CD4-positive, alpha-beta T cell treated with Interleukin-4 for 4 hours (primary cell): Measurements from ENCODE around the gene SSBP3.

Source experiments
- DNase-seq: peaks from one replicate; pipeline ENCODE4 v3.0.0-alpha.2; 2020

The SSBP3 gene

GRCh38 chr1:54302549-54302948, 103.6 kb downstream of the SSBP3 start:
- DNase-seq = no peak

GRCh38 chr1:54301497-54301896, 104.7 kb downstream of the SSBP3 start:
- no peak for DNase-seq

DNA sequence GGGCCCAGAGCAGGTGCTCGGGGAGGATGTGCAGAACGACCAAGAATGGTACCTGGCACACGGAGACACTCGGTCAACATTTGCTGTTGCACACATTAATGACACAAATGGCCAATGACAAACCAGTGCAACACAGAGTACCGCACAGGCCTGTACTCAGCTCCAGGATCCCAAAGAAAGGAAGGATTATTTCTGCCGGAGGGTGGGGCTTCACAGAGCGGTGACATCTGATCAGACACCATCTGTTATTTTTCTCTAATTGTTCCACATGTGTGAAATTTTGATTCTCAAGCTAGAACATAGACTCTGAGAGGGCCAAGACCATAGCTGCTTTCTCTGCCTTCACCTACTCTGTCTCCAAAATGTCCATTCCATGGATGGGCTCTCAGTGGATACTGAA, 105.8 kb downstream of the SSBP3 start:
- no peak for DNase-seq

DNA sequence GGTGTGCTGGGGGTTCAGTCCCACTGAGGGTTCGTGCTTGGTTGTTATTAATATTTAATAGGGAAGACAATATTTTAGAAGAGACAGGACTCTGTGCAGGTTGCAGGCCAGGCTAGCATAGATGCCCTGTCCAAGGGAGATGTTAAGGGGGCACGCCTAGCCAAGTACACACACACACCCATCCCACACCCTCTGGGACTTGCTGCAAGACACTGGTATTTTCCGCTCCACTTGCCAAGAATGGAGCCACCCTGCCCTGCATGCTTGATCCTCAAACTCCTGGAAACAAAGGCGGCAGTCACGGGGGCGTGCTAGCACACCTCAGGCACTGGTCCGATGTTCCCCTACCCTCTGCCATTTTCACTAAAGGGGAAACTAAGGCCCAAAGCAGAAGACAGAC, 107.2 kb downstream of the SSBP3 start:
- no peak for DNase-seq

DNA sequence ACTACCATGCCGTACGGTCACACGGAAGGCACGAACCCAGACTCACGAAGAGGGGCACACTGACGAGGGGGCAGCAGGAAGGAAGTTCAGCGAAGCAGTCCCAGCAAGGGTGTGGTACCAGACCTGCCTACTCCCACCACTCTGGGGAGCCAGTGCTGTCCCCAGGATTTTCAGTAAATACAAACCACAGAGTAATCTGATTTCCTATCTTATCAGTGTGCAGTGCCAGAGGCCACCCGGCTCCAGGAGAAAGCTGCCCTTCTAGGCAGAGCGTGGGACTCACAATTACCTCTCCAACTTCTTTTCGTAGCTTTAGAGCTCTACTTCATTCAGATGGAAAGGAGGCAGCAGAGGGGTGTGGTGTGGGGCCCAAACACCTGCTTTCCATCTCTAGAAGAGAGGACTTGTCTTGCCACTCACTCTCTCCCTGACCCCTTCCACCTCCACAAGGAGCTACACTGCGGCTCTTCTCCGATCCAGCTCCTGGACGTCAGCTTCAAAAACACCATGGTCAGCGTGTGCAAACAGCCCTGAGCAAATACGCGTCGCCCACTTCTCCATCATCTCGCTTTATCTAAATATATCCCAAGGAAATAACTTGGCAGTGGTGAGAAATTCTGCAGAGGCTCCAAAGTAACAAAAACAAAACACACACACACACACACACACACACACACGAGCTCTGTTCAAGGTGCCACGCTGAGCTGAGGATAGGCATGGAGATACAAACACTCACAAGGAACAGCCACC, 107.7 kb downstream of the SSBP3 start:
- no peak for DNase-seq

DNA sequence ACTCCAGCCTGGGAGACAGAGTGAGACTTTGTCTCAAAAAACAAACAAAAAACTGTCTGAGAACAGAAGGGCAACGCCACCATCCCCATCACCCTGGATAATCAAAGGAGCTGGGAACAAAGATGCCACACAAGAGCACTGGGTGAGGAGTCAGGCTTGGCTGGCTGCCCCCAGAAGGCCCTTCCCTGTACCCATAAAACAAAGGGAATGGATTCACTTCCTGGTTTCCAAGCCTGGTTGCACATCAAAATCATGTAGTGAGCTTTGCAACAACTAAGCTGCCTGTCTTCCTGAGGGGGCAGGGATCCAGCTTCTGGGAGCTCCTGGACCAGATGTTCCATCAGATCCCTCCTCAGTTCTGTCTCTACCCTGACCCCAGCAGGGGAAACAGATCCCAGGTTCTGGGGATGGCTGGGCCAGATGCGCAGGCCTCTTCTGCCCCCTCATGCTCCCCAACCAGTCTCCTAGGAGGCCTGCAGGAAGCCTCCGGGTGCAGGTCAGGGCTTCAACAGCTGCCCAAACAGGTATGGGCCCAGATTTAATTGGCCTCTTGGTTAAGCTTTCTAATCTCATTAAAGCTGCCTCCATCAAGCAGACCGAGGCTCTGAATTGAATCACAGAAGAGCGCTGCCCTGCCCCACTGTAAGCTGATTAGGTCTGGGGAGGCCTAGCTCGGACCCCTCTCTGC, 108.5 kb downstream of the SSBP3 start:
- no peak for DNase-seq

DNA sequence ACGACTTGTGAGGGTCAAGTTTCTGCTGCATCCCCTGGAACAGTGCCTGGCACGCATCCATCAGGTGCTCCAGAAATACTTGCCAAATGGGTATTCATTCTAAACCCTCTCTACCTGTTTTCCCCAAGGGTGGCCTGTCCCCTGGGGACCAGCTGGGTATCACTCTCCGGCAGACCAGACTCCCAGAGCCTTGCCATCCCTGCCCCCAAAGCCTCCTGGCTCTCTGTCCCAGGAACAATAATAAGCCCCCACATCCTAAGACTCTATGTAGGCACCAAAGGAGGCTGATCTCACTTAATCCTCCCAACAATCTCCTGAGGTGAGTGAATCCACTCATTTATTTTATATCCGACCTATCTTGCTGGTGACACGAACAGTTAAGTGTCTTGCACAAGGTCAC, 109.5 kb downstream of the SSBP3 start:
- DNase-seq = no peak

DNA sequence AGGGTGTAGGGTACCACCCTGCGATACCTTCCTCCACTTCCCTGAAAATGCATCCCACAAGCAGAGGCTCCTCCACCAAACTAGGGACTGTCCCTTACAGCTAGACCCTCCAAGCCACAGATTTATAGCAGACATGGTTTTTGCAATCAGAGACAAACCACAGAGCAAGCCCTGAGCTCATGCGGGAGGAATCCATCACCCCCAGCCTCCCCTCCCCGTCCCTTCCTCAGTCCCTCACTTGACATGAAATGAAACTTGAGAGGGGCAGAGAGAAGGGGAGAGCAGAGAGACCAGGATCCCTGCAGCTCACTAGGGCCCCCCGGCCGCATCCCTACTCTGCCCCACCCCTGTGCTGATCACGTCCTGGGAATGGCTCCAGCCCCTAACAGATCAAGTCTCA, 111.3 kb downstream of the SSBP3 start:
- DNase-seq = no peak

GRCh38 chr1:54292002-54292911, 113.9 kb downstream of the SSBP3 start:
- no peak for DNase-seq

DNA sequence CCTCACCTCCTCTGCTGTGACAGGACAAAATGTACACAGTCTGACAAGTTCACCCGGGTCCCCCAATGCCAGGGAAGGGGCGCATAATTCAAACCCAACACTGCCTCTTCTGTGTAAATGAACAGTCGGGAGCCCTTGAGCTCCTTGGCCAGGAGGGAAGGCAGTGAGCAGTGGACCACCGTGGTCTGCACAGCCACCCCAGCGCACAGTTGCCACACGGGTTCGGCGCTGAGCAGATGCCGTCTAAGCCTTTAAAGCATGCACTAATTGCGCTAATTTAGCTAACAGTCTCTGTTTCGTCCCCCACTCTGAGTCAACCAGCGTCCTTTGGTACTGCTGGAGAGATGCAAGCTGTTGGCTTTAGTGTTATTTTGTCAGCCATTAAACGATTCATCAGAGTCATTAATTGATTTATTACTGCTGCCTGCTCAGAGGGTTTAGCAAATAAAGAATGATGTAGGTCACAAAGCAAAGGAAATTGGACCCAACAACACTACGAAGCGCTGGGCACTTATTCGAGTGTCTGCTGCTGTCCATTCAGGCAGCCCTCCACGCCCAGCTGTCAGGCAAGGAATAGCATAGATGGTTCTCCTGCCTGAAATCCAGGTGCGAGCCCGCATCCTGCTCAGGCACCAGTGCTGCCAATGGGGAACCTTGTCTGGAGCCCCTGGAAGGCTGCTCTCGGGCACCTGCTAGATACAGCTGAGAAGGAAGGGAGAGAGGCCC, 114.8 kb downstream of the SSBP3 start:
- DNase-seq = no peak

- no peak for DNase-seq
Observed at GRCh38 chr1:54290506-54291184, 115.5 kb downstream of the SSBP3 start.

- DNase-seq = no peak
Observed at GRCh38 chr1:54289712-54290233, 116.4 kb downstream of the SSBP3 start.

DNA sequence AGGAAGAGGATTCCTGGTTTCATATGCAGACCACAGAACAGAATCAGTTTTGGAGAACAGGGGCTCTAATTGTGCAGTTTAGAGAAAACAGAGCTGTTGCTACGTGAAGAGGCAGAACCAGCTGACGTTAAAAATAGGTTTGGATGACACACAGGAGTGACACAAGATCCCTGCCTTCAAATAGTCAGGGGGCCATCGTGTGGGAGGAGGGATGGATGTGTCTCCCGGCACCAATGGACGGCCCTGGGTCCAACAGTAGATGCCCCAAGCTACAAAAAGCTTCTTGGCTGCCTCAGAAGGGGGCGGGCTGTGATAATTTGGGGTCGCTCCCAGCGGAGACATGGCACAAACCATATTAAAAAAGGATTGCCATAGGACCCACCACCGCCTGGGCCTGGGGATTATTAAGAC, 118.4 kb downstream of the SSBP3 start:
- DNase-seq = no peak

DNA sequence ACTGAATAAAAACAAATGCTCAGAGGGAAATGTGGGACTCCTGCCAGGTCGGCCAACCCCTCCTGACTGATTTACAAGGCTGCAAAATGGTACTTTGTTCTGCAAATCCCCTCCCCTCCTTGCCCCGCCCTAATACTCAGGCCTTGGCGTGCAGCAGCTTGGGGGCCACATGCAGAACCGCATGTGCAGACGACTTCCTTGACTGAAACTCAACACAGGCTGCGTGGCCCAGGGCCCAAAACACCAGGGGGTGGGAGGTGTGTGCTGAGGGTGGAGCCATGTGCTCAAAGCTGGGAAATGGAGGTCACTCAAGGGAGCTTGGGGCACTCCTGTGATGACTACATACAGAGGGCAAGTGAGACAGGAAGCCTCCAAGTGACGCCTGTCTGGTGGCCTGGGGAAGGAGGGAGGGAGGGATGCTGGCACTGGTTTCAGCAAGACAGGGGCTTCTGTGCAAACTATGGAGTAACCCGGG, 119.0 kb downstream of the SSBP3 start:
- DNase-seq = peak; percentile 42

- DNase-seq = no peak
Observed at GRCh38 chr1:54285815-54286345, 120.3 kb downstream of the SSBP3 start.

DNA sequence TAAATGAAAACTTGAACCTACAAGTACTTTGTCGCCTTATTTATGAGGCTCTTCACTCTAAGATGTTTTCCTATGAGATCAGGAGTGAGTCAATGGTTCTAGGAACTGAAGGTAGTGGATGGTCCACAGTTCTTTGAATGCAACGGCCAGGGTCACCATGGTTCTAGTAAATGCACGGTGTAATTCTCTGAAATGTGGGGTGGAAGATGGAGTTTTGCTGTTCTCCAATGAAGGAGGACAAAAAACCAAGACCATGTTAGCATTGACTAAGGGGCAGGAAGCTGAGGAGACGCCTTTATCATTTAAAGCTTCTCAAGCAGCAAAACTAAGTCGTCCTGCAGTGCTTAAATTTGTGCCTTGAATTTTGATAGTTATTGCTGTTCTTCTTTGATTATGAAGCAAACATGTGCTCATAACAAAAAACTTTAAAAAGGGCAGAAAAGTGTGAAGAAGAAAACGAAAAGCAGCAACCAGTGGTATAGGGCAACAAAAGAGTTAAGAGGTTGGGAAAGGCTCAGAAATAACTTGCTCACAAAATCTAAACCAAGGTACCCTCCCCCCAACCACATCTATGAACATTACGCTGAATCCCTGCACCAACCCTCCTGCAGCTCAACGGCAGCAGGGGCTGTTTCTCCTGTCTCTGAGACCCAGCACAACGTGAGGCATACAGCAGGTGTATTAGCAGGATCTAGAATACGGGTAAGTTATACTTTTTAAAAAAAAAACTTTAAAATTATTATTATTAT, 121.2 kb downstream of the SSBP3 start:
- peak; percentile 43 for DNase-seq

GRCh38 chr1:54283635-54284385, 122.4 kb downstream of the SSBP3 start:
- no peak for DNase-seq

DNA sequence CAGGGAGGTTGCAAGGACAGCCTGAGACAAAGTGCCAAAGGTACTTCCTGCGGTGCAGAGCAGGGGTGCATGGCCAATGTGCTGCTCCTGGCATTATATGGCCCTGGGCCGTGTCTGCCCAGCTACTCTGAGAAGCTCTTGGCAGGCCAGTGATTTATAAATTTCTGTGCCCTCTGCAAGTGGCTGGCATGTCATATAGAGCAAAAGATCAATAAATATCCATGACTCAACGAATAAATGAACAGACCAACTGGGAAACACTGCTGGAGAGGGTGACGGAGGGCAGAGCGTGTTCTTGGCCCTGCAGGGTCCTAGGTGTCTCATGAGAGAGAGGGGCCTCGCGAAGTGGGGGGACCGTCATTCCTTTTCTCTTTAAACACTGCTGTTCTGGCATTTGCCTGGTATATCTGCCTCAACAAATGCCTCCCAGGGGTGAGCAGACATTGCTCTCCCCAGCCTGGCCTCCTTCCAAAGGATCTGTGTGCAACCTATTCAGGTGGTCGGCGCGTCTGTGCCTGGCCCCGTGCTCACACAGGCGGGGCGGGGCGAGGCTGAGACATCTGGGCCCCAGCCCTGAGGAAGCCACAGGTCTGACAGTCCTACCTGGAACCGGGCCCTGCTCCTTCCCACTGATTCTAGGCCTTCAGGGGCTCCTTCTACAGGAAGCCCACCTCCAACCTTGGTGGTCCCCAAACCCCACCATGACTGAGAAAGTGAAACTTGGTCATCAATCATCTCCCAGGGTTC, 123.9 kb downstream of the SSBP3 start:
- DNase-seq = no peak

DNA sequence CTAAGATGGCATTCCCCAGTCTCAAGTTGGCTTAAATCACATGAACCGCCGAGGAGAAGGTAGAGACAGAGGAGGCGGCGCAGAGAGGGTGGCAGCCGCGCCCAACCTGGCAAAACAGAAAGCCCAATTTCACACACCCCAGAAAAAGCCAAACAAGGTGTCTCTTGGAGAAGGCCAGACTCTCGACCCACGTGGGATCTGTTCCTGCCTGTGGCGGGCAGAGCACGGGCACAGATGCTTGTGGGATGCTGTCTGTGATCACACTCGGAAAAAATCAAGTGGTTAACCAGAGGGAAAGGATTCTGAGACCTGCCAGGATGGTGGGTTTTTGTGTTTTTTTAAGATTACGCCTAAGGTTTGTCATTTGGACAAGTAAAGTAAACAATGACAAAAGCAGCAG, 125.5 kb downstream of the SSBP3 start:
- no peak for DNase-seq
